GM23338 (cell line): ENCODE results near the gene FAM3D.

Experiments used
- POLR2AphosphoS5 ChIP-seq: IDR thresholded peaks from 2 replicates; pipeline ENCODE4 v1.6.1; 2016; ENCODE audit warnings: antibody characterized with exemption, low read depth
- TF ChIP-seq, protein P1 (sequence below), 2 experiments: fragments of 200-600 bp in 1 of 2; sonication (generic) in 1 of 2; conservative IDR thresholded peaks; 2 replicates each; pipeline versions ENCODE4 v1.5.1 to v1.6.1; 2016 to 2017; ENCODE audit warnings: antibody characterized with exemption in 2 of 2, low read depth in 2 of 2, mild to moderate bottlenecking in 2 of 2, moderate library complexity in 1 of 2

DNA sequence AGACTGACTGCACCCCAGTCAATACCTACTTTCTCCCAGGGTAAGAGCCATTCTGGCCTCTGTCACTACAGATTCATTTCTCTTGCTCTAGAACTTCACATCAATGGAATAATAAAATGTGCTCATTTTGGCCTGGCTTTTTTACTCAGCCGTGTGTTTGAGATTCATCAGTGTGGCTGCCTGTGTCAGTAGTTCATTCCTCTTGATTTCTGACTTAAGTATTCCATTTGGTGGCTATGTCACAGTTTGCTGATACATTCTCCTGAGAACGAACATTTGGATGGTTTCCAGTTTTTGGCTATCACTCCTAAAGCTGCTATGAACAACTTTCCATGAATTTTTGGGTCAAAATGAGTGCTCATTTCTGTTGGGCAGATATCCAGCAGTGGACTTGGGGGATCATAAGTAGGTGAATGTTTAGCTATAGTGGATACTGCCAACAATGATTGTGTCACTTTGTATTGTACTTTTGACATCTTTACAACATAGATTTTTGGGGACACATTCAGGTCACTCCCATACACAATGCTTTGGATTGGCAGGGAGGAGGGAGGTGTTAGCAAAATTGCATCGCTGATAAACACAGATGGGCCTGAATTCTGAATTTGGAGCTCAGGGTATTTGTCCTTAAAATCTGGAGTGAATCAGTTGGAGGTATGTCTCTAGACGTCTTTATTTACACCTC lies 69.6 kb downstream of the FAM3D start:
- TF ChIP-seq POLR2AphosphoS5: no peak
- TF ChIP-seq, protein P1, sequence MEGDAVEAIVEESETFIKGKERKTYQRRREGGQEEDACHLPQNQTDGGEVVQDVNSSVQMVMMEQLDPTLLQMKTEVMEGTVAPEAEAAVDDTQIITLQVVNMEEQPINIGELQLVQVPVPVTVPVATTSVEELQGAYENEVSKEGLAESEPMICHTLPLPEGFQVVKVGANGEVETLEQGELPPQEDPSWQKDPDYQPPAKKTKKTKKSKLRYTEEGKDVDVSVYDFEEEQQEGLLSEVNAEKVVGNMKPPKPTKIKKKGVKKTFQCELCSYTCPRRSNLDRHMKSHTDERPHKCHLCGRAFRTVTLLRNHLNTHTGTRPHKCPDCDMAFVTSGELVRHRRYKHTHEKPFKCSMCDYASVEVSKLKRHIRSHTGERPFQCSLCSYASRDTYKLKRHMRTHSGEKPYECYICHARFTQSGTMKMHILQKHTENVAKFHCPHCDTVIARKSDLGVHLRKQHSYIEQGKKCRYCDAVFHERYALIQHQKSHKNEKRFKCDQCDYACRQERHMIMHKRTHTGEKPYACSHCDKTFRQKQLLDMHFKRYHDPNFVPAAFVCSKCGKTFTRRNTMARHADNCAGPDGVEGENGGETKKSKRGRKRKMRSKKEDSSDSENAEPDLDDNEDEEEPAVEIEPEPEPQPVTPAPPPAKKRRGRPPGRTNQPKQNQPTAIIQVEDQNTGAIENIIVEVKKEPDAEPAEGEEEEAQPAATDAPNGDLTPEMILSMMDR (conservative IDR thresholded peaks at IDR 0.05; ENCODE audit: low read depth in 2 of 2): no peak
